Mammary epithelial cell (primary cell): Measurements from ENCODE around the gene DUSP22.

Experiments used
- EZH2 ChIP-seq: IDR thresholded peaks from 2 replicates; pipeline ENCODE4 v1.6.1; 2012; ENCODE audit warnings: low read length, inconsistent platforms, borderline replicate concordance
- TF ChIP-seq, protein P1 (sequence below), 2 donors: IDR thresholded peaks in 1 of 2; conservative IDR thresholded peaks in 1 of 2; 2 replicates each; pipeline ENCODE4 v1.5.1; 2011 to 2012; ENCODE audit warnings: inconsistent platforms in 2 of 2, low read length in 2 of 2, mild to moderate bottlenecking in 2 of 2, control low read depth in 1 of 2, low read depth in 1 of 2; ENCODE audit not compliant: insufficient read depth in 1 of 2; ENCODE audit errors: extremely low read depth in 1 of 2

DNA sequence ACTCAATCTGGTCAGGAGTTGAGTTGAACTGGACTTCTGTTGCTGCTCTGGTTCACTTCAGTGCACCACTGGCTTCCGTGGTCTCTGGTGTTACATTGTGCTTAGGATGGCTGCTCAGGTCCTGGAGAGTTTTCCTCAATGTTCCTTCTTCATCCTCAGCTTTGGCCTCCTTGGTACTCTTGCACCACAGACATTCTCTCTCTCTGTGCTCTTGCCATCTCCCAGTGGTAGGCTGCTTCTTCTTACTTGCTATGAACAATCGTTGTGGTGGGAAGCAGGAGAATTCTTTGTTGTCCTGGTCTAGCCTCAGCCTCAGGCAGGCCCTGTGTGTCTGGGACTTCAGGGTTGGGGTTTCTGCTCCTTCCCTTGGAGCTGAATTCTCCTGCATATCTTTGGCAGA, 14.5 kb upstream of the DUSP22 start:
- TF ChIP-seq, protein P1, sequence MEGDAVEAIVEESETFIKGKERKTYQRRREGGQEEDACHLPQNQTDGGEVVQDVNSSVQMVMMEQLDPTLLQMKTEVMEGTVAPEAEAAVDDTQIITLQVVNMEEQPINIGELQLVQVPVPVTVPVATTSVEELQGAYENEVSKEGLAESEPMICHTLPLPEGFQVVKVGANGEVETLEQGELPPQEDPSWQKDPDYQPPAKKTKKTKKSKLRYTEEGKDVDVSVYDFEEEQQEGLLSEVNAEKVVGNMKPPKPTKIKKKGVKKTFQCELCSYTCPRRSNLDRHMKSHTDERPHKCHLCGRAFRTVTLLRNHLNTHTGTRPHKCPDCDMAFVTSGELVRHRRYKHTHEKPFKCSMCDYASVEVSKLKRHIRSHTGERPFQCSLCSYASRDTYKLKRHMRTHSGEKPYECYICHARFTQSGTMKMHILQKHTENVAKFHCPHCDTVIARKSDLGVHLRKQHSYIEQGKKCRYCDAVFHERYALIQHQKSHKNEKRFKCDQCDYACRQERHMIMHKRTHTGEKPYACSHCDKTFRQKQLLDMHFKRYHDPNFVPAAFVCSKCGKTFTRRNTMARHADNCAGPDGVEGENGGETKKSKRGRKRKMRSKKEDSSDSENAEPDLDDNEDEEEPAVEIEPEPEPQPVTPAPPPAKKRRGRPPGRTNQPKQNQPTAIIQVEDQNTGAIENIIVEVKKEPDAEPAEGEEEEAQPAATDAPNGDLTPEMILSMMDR (conservative IDR thresholded peaks at IDR 0.05 in 1 of 2, IDR thresholded peaks at IDR 0.05 in 1 of 2; ENCODE audit: extremely low read depth in 1 of 2, insufficient read depth in 1 of 2, low read depth in 1 of 2, low read length in 2 of 2), result no peak
- no peak for TF ChIP-seq EZH2
